ENCODE data around the gene SATB2. TPM values are rescaled to one million over a fixed set of nuclear protein-coding genes. Genes with fewer than 3 reads are reported as not detected.

Gene SATB2
- total and polyA plus RNA-seq, 12 donors = 3.4 to 18.3 (median 10.1) TPM

DNA sequence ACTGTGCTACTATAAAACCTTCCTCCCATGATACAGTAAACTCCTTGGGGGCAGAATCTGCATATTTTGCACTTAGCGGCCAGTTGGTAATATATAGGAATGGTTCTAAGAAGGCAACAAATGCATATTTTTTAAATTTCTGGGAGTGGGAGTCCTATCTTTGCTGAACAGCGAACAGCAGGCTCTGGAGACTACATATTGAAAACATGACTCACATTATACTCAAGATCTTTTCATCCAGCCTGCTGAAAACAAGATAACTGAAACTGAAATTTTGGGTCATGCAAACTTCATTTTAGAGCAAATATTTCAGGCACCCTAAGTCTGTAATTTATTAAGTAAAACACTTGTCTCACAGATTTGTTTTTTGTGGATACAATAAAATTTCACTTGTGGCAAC is 122.2 kb downstream of the SATB2 start:
- no peak overlapping the region for H3K4me3 ChIP-seq
- DNase-seq = no peak
- 84 to 92% (median 91%) methylated on average over 2 of the region's 2 CpGs for WGBS, 4 donors
- intact Hi-C loops (cut with DNase I) = no loop called here
- H3K27ac ChIP-seq = no peak overlapping the region
- no peaks in the 10 kb centered on the region for H3K4me1 ChIP-seq (replicated peaks in 1 of 2)
- no peaks in the 10 kb centered on the region for H3K9me3 ChIP-seq (replicated peaks in 1 of 3)
- no peaks in the 10 kb centered on the region for H3K36me3 ChIP-seq (replicated peaks in 1 of 2)
- TF ChIP-seq, protein P1, sequence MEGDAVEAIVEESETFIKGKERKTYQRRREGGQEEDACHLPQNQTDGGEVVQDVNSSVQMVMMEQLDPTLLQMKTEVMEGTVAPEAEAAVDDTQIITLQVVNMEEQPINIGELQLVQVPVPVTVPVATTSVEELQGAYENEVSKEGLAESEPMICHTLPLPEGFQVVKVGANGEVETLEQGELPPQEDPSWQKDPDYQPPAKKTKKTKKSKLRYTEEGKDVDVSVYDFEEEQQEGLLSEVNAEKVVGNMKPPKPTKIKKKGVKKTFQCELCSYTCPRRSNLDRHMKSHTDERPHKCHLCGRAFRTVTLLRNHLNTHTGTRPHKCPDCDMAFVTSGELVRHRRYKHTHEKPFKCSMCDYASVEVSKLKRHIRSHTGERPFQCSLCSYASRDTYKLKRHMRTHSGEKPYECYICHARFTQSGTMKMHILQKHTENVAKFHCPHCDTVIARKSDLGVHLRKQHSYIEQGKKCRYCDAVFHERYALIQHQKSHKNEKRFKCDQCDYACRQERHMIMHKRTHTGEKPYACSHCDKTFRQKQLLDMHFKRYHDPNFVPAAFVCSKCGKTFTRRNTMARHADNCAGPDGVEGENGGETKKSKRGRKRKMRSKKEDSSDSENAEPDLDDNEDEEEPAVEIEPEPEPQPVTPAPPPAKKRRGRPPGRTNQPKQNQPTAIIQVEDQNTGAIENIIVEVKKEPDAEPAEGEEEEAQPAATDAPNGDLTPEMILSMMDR (IDR thresholded peaks at IDR 0.05) = no peak
- no peak for TF ChIP-seq POLR2A (IDR thresholded peaks at IDR 0.05)
- H3K27me3 ChIP-seq = no peaks in the 10 kb centered on the region

DNA sequence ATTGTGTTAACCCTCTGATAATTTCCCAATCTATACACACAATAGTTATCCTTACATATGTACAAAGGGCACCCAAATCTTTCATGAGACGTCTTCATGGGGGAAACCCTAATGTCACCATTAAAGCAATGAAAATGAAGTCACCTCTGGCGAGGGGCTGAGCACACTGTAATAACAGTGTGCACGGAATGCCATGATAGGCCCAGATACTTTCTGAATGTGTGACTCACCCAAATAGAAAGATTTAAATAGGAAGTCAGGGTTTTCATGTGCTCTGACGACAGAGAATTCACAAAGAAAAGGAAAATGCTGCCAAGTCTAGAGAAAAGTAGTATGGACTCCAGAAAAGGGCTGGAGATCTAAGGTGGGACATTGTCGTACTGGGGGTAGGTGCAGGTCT is 128.3 kb downstream of the SATB2 start:
- Histone ChIP-seq H3K4me3 (no peak overlapping the region), H3K36me3 (replicated peaks in 1 of 2) (no peaks in the 10 kb centered on the region), H3K27ac (no peak overlapping the region), H3K27me3 (no peaks in the 10 kb centered on the region), H3K9me3 (replicated peaks in 1 of 3) (no peaks in the 10 kb centered on the region), H3K4me1 (replicated peaks in 1 of 2) (no peaks in the 10 kb centered on the region)
- intact Hi-C loops (cut with DNase I) = no loop called here
- TF ChIP-seq POLR2A (IDR thresholded peaks at IDR 0.05) = no peak
- TF ChIP-seq, protein P1 (IDR thresholded peaks at IDR 0.05) = no peak
- DNase-seq = no peak
- WGBS, 4 donors = 63 to 69% (median 66%) methylated on average over 5 of the region's 5 CpGs

DNA sequence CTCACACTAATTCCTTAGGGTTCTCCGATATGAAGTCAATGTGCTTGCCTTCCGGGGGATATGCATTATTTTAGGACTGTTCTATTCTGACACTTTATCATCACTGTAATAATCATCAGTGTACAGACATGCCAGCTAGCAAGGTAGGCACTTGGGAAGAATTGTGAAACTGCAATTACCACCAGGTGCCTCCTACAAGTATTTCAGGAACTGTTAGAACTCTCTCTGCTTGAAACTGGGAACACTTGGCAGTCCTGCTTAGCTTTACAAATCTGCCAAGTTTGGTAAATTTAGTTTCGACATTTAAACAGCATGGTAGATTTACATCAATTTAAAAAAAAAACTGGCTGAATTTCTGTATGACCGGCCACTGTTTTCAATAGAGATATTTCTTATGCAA is 128.7 kb downstream of the SATB2 start:
- no peak for TF ChIP-seq POLR2A (IDR thresholded peaks at IDR 0.05)
- TF ChIP-seq, protein P1 (IDR thresholded peaks at IDR 0.05) = no peak
- Histone ChIP-seq H3K27me3 (no peaks in the 10 kb centered on the region), H3K36me3 (replicated peaks in 1 of 2) (no peaks in the 10 kb centered on the region), H3K4me1 (replicated peaks in 1 of 2) (no peaks in the 10 kb centered on the region), H3K27ac (no peak overlapping the region), H3K4me3 (no peak overlapping the region), H3K9me3 (replicated peaks in 1 of 3) (no peaks in the 10 kb centered on the region)
- no peak for DNase-seq
- intact Hi-C loops (cut with DNase I) = no loop called here
- 94 to 95% (median 94%) methylated on average over 4 of the region's 4 CpGs for WGBS, 4 donors

DNA sequence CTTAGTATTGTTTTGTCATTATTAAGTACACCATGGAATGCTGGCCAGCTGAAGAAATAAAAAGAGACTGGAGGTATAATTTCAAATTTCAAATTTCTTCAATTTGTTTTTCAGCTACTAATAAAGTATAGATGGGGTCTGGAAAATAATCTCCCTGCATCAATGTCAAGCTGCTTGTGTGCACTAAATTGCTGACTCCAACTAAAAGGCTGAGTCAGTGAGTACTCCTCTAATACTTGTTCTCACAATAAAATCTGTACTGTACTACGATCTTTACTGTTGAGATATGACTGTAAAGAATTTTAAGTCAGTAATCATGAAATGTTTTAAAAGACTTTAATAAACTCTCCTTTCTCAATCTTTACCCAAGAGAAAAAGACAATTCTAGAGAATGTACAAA is 131.9 kb downstream of the SATB2 start:
- no peak for DNase-seq
- Histone ChIP-seq H3K36me3 (replicated peaks in 1 of 2) (no peaks in the 10 kb centered on the region), H3K9me3 (replicated peaks in 1 of 3) (no peaks in the 10 kb centered on the region), H3K4me1 (replicated peaks in 1 of 2) (no peaks in the 10 kb centered on the region), H3K27me3 (no peaks in the 10 kb centered on the region), H3K27ac (no peak overlapping the region), H3K4me3 (no peak overlapping the region)
- intact Hi-C loops (cut with DNase I) = no loop called here
- TF ChIP-seq, protein P1 (IDR thresholded peaks at IDR 0.05) = no peak
- TF ChIP-seq POLR2A (IDR thresholded peaks at IDR 0.05) = no peak
- 83 to 94% (median 92%) methylated on average over 1 of the region's 1 CpG for WGBS, 4 donors
